Measurements from ENCODE around the gene SLAMF1.

The SLAMF1 gene

DNA sequence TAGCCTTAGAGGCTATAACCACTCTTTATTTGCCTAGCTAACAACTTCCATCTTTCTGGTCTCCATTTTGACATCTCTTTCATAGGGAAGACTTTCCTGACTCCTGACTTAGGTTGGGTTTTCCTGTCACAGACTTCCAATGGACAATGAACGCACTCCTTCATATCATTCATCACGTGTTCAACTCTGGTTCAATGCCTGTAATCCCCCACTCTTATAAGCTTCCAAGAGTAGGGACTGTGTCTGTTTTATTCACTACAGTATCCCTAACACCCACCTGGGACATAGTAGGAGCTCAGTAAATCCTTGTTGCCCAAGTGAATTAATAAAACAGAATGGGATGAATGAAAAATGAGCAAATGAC is 4.6 kb downstream of the SLAMF1 start:
- H2AK5ac ChIP-seq (ENCODE audit: low read depth, low read length) = no peak overlapping the region
- no peaks in the 10 kb centered on the region for H3K36me3 ChIP-seq (replicated peaks in 1 of 2; ENCODE audit: control insufficient read depth in 2 of 2, insufficient read depth in 2 of 2, low read length in 2 of 2)
- no CpG with 5 or more reads among the region's 2 CpGs for WGBS, 2 donors (ENCODE audit: extremely low coverage in 2 of 2, insufficient read length in 2 of 2, insufficient replicate concordance in 1 of 2)
- no peak overlapping the region for H3K4me2 ChIP-seq (ENCODE audit: insufficient read depth, low read length, poor library complexity, severe bottlenecking)
- H2BK5ac ChIP-seq (ENCODE audit: low read length) = no peak overlapping the region
- H2BK120ac ChIP-seq (ENCODE audit: low read depth, low read length) = no peak overlapping the region
- no peak overlapping the region for H2BK15ac ChIP-seq (ENCODE audit: low read length)
- no peak overlapping the region for H4K8ac ChIP-seq (ENCODE audit: low read depth, low read length)
- H3K9me3 ChIP-seq (replicated peaks in 1 of 2; ENCODE audit: control insufficient read depth in 2 of 2, insufficient read depth in 1 of 2, low read depth in 1 of 2, low read length in 2 of 2) = no peaks in the 10 kb centered on the region
- H3K4ac ChIP-seq (ENCODE audit: low read length) = no peak overlapping the region
- no peak overlapping the region for H2AFZ ChIP-seq (ENCODE audit: low read length)
- peaks cover 0 to 2% of the 10 kb centered on the region in 2 donors for H3K4me1 ChIP-seq (ENCODE audit: control insufficient read depth in 2 of 2, insufficient read depth in 1 of 2, low read depth in 1 of 2, low read length in 2 of 2)
- no peaks in the 10 kb centered on the region for H3K79me1 ChIP-seq (ENCODE audit: low read depth, low read length)
- no peak overlapping the region for H3K23ac ChIP-seq (ENCODE audit: low read depth, low read length, poor library complexity)
- no peak overlapping the region for H3K9ac ChIP-seq (ENCODE audit: low read depth, low read length, poor library complexity)
- no peaks in the 10 kb centered on the region for H3K27me3 ChIP-seq (ENCODE audit: control insufficient read depth in 3 of 3, insufficient read depth in 3 of 3, low read depth in 1 of 3, low read length in 3 of 3)
- no peak overlapping the region for H3K4me3 ChIP-seq (ENCODE audit: low read length in 2 of 2)
- H2BK12ac ChIP-seq (ENCODE audit: low read length) = no peak overlapping the region
- no peak overlapping the region for H3K27ac ChIP-seq (replicated peaks; ENCODE audit: low read length)
- no peak overlapping the region for H3K18ac ChIP-seq (ENCODE audit: low read length)
- no peak for DNase-seq (ENCODE audit: low spot score)
- H4K91ac ChIP-seq (ENCODE audit: low read depth, low read length, poor library complexity) = no peak overlapping the region
- H3K14ac ChIP-seq (ENCODE audit: low read length) = no peak overlapping the region

DNA sequence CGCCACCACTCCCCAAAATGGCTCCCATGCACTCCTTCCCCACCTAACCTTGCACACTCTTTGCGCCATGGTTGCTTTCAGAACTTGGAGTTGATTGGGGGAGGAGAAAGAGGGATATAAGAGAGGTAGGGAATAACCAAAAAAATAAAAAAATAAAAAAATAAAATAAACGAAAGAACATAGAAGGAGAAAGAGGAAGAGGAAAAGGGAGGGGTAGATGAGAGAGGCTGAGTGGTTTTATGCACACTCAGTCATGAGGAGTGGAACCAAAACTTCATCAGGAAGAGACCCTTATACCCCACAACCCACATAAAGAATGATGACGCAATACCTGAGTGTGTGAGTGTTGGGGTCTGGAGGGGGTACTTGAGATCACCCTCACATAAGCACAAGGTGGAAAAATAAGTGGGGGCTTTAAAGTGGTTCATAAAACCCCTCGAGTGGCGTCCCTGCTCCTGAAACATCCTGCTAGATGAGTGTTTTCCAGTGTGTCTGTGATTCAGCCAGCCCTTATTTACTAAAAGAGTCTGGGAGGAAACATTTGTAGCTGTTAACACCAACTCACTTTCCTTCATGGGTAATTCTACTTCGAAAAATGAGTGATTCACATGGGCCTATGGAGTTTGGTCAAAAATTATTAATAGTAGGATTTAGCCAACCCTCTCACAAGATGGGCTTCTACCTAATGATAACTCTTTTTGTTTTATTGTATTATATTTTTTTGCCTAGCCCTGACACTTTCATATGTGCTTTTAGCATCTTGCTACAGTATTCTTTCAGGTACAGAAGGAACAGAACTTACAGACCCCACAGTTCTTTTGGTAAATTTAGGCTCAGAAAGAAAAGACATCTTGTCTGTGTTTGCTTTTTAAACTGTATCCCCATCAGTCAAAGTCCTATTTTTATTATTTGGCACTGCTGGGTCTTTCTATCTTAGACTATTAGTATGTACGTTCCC is 5.2 kb downstream of the SLAMF1 start:
- no CpG with 5 or more reads among the region's 8 CpGs for WGBS, 2 donors (ENCODE audit: extremely low coverage in 2 of 2, insufficient read length in 2 of 2, insufficient replicate concordance in 1 of 2)
- Histone ChIP-seq H4K8ac (ENCODE audit: low read depth, low read length) (no peak overlapping the region), H3K18ac (ENCODE audit: low read length) (no peak overlapping the region), H3K79me1 (ENCODE audit: low read depth, low read length) (no peaks in the 10 kb centered on the region), H2BK5ac (ENCODE audit: low read length) (no peak overlapping the region), H3K4me3 (ENCODE audit: low read length in 2 of 2) (no peak overlapping the region), H3K4me1 (ENCODE audit: control insufficient read depth in 2 of 2, insufficient read depth in 1 of 2, low read depth in 1 of 2, low read length in 2 of 2) (peaks cover 0 to 2% of the 10 kb centered on the region in 2 donors), H3K23ac (ENCODE audit: low read depth, low read length, poor library complexity) (no peak overlapping the region), H3K9me3 (replicated peaks in 1 of 2; ENCODE audit: control insufficient read depth in 2 of 2, insufficient read depth in 1 of 2, low read depth in 1 of 2, low read length in 2 of 2) (no peaks in the 10 kb centered on the region), H4K91ac (ENCODE audit: low read depth, low read length, poor library complexity) (no peak overlapping the region), H2AFZ (ENCODE audit: low read length) (no peak overlapping the region), H2AK5ac (ENCODE audit: low read depth, low read length) (no peak overlapping the region), H3K4me2 (ENCODE audit: insufficient read depth, low read length, poor library complexity, severe bottlenecking) (no peak overlapping the region), H3K27ac (replicated peaks; ENCODE audit: low read length) (no peak overlapping the region), H3K36me3 (replicated peaks in 1 of 2; ENCODE audit: control insufficient read depth in 2 of 2, insufficient read depth in 2 of 2, low read length in 2 of 2) (no peaks in the 10 kb centered on the region), H2BK12ac (ENCODE audit: low read length) (no peak overlapping the region), H3K9ac (ENCODE audit: low read depth, low read length, poor library complexity) (no peak overlapping the region), H2BK15ac (ENCODE audit: low read length) (no peak overlapping the region), H3K4ac (ENCODE audit: low read length) (no peak overlapping the region), H3K14ac (ENCODE audit: low read length) (no peak overlapping the region), H3K27me3 (ENCODE audit: control insufficient read depth in 3 of 3, insufficient read depth in 3 of 3, low read depth in 1 of 3, low read length in 3 of 3) (no peaks in the 10 kb centered on the region), H2BK120ac (ENCODE audit: low read depth, low read length) (no peak overlapping the region)
- DNase-seq (ENCODE audit: low spot score) = no peak

DNA sequence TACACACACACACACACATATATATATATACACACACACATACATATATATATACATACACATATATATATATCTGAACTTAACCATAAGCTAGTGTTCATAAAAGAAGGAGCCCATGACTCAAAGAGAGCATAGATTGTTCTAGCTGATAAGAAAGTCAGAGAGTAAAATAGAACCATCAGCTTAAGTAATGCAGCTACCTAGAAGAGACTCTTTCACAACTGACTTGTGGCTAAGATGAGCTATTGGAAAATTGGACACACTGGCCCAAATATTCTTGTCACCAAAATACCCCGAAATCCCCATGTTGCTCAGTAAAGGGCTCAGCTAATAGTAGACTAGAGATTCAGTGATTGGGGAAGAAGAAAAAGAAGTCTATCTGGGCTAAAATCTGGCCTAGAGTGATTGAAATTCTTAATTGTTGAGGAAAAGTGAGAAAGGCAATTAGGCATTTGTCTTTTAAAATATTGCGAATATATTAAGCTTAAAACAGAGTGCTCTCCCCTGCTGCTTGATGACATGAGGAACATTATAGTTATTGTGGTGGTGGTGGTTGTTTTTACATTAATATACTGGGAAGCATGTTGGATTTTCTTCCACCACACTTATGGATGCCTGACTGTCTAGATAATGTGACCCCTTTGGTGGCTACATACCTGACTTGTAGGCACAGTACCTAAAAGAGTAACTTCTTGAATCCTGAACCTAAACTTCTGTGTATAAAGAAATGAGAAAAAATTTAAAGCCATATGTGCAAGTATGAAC is 6.3 kb downstream of the SLAMF1 start:
- Histone ChIP-seq H2AFZ (ENCODE audit: low read length) (no peak overlapping the region), H3K4me1 (ENCODE audit: control insufficient read depth in 2 of 2, insufficient read depth in 1 of 2, low read depth in 1 of 2, low read length in 2 of 2) (peaks cover 0 to 2% of the 10 kb centered on the region in 2 donors), H3K23ac (ENCODE audit: low read depth, low read length, poor library complexity) (no peak overlapping the region), H4K8ac (ENCODE audit: low read depth, low read length) (no peak overlapping the region), H3K9ac (ENCODE audit: low read depth, low read length, poor library complexity) (no peak overlapping the region), H2AK5ac (ENCODE audit: low read depth, low read length) (no peak overlapping the region), H3K4me3 (ENCODE audit: low read length in 2 of 2) (no peak overlapping the region), H3K27me3 (ENCODE audit: control insufficient read depth in 3 of 3, insufficient read depth in 3 of 3, low read depth in 1 of 3, low read length in 3 of 3) (no peaks in the 10 kb centered on the region), H3K4ac (ENCODE audit: low read length) (no peak overlapping the region), H3K9me3 (replicated peaks in 1 of 2; ENCODE audit: control insufficient read depth in 2 of 2, insufficient read depth in 1 of 2, low read depth in 1 of 2, low read length in 2 of 2) (no peaks in the 10 kb centered on the region), H3K36me3 (replicated peaks in 1 of 2; ENCODE audit: control insufficient read depth in 2 of 2, insufficient read depth in 2 of 2, low read length in 2 of 2) (no peaks in the 10 kb centered on the region), H3K27ac (replicated peaks; ENCODE audit: low read length) (no peak overlapping the region), H4K91ac (ENCODE audit: low read depth, low read length, poor library complexity) (no peak overlapping the region), H3K79me1 (ENCODE audit: low read depth, low read length) (no peaks in the 10 kb centered on the region), H2BK12ac (ENCODE audit: low read length) (no peak overlapping the region), H3K18ac (ENCODE audit: low read length) (no peak overlapping the region), H2BK15ac (ENCODE audit: low read length) (no peak overlapping the region), H3K4me2 (ENCODE audit: insufficient read depth, low read length, poor library complexity, severe bottlenecking) (no peak overlapping the region), H2BK5ac (ENCODE audit: low read length) (no peak overlapping the region), H2BK120ac (ENCODE audit: low read depth, low read length) (no peak overlapping the region), H3K14ac (ENCODE audit: low read length) (no peak overlapping the region)
- WGBS, 2 donors (ENCODE audit: extremely low coverage in 2 of 2, insufficient read length in 2 of 2, insufficient replicate concordance in 1 of 2) = no CpG with 5 or more reads among the region's 2 CpGs
- DNase-seq (ENCODE audit: low spot score) = no peak

DNA sequence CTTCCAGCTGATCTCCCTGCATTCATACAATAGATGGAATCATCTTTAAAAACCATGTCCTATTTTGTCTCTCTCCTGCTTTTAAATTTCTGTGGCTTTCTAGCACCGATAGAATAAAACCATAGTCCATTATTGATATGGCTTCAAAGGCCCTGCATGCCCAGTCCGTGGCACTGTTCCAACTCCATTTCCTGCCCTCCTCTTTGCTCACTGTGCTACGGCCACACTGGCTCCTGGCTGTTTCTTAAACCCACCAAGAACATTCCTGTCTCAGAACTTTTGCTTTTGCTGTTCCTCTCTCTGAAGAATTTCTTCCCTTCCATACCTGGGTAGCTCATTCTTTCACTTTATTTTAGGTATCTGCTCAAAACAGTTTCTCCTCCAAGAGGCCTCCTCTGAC is 7.2 kb downstream of the SLAMF1 start:
- no peak overlapping the region for H3K4ac ChIP-seq (ENCODE audit: low read length)
- H3K27ac ChIP-seq (replicated peaks; ENCODE audit: low read length) = no peak overlapping the region
- H3K14ac ChIP-seq (ENCODE audit: low read length) = no peak overlapping the region
- H3K79me1 ChIP-seq (ENCODE audit: low read depth, low read length) = no peaks in the 10 kb centered on the region
- no peak overlapping the region for H2BK5ac ChIP-seq (ENCODE audit: low read length)
- H2BK120ac ChIP-seq (ENCODE audit: low read depth, low read length) = no peak overlapping the region
- no peaks in the 10 kb centered on the region for H3K27me3 ChIP-seq (ENCODE audit: control insufficient read depth in 3 of 3, insufficient read depth in 3 of 3, low read depth in 1 of 3, low read length in 3 of 3)
- H3K4me2 ChIP-seq (ENCODE audit: insufficient read depth, low read length, poor library complexity, severe bottlenecking) = no peak overlapping the region
- no peak overlapping the region for H3K23ac ChIP-seq (ENCODE audit: low read depth, low read length, poor library complexity)
- no CpG with 5 or more reads among the region's 3 CpGs for WGBS, 2 donors (ENCODE audit: extremely low coverage in 2 of 2, insufficient read length in 2 of 2, insufficient replicate concordance in 1 of 2)
- no peak overlapping the region for H3K9ac ChIP-seq (ENCODE audit: low read depth, low read length, poor library complexity)
- no peaks in the 10 kb centered on the region for H3K9me3 ChIP-seq (replicated peaks in 1 of 2; ENCODE audit: control insufficient read depth in 2 of 2, insufficient read depth in 1 of 2, low read depth in 1 of 2, low read length in 2 of 2)
- H2BK15ac ChIP-seq (ENCODE audit: low read length) = no peak overlapping the region
- no peak overlapping the region for H3K4me3 ChIP-seq (ENCODE audit: low read length in 2 of 2)
- H3K36me3 ChIP-seq (replicated peaks in 1 of 2; ENCODE audit: control insufficient read depth in 2 of 2, insufficient read depth in 2 of 2, low read length in 2 of 2) = no peaks in the 10 kb centered on the region
- H2AK5ac ChIP-seq (ENCODE audit: low read depth, low read length) = no peak overlapping the region
- peaks cover 0 to 2% of the 10 kb centered on the region in 2 donors for H3K4me1 ChIP-seq (ENCODE audit: control insufficient read depth in 2 of 2, insufficient read depth in 1 of 2, low read depth in 1 of 2, low read length in 2 of 2)
- DNase-seq (ENCODE audit: low spot score) = no peak
- no peak overlapping the region for H2AFZ ChIP-seq (ENCODE audit: low read length)
- H4K8ac ChIP-seq (ENCODE audit: low read depth, low read length) = no peak overlapping the region
- no peak overlapping the region for H2BK12ac ChIP-seq (ENCODE audit: low read length)
- H4K91ac ChIP-seq (ENCODE audit: low read depth, low read length, poor library complexity) = no peak overlapping the region
- H3K18ac ChIP-seq (ENCODE audit: low read length) = no peak overlapping the region
